Uterus (tissue), 2 donors: ENCODE data around the gene SESN3.

Source experiments
- CTCF ChIP-seq, 4 experiments: fragments of 200-600 bp in 2 of 4; fragments of 450-650 bp in 2 of 4; sonication (generic) in 2 of 4; IDR thresholded peaks; one replicate each; pipeline ENCODE4 v1.5.1; 2016 to 2019; ENCODE audit warnings: antibody characterized with exemption in 4 of 4, mild to moderate bottlenecking in 2 of 4, moderate library complexity in 1 of 4
- POLR2A ChIP-seq, 2 donors: fragments of 450-650 bp; IDR thresholded peaks; one replicate each; pipeline ENCODE4 v1.6.1; 2016; ENCODE audit warnings: antibody characterized with exemption in 2 of 2, mild to moderate bottlenecking in 1 of 2, moderate library complexity in 1 of 2

GRCh38 chr11:95149651-95150364 is 81.2 kb downstream of the SESN3 start:
- TF ChIP-seq CTCF (IDR thresholded peaks at IDR 0.05): no peak
- TF ChIP-seq POLR2A (IDR thresholded peaks at IDR 0.05): peak in 1 of 2 donors; percentile 14
